ENCODE results near the gene SAXO1. TPM values are rescaled to one million over a fixed set of nuclear protein-coding genes. Genes with fewer than 3 reads are reported as not detected.

SAXO1 gene, protein sequence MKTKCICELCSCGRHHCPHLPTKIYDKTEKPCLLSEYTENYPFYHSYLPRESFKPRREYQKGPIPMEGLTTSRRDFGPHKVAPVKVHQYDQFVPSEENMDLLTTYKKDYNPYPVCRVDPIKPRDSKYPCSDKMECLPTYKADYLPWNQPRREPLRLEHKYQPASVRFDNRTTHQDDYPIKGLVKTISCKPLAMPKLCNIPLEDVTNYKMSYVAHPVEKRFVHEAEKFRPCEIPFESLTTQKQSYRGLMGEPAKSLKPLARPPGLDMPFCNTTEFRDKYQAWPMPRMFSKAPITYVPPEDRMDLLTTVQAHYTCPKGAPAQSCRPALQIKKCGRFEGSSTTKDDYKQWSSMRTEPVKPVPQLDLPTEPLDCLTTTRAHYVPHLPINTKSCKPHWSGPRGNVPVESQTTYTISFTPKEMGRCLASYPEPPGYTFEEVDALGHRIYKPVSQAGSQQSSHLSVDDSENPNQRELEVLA
- total RNA-seq, result under 1 TPM in 1 of 2 experiments, not detected in 1; 0.10 TPM

GRCh38 chr9:19033015-19033414 lies at the start of gene SAXO1:
Gene SAXO1, minus strand, starts transcription at chr9:19033209. Its CDS starts 301 bp downstream, at chr9:19032908.
- H3K9me3 Mint-ChIP-seq (ENCODE audit: insufficient read depth), result no peaks in the 10 kb centered on the region
- DNase-seq (no peak), ATAC-seq (no peak)
- POLR2A ChIA-PET, result no interaction called here
- no peaks in the 10 kb centered on the region for H3K4me1 Mint-ChIP-seq (ENCODE audit: low read depth)
- no peak within 1 kb of the TSS for H3K4me3 Mint-ChIP-seq
- no peaks in the 10 kb centered on the region for H3K27me3 Mint-ChIP-seq (ENCODE audit: low read depth)
- H3K36me3 Mint-ChIP-seq (ENCODE audit: low read depth), result no peaks in the 10 kb centered on the region
- H3K27ac Mint-ChIP-seq, result no peak within 1 kb of the TSS
- CTCF ChIA-PET, result interaction anchor here (1.3 kb wide), 1 partner anchor 778 kb away, joined by 3 read pairs; no protein-coding TSS in a partner anchor

DNA sequence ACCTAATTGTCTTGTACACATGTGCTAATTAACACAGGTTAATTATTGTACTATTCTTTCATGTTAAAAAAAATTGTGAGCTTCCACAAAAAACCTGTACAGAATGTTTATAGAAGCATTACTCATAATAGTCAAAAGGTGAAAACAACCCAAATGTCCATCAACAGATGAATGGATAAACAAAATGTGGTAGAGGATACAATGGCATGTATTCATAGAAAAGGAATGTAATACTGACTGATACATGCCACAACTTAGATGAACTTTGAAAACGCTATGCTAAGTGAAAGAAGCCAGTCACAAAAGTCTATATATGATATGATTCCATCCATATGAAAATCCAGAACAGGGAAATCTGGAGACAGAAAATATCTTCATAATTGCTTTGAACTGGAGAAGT lies 41.8 kb upstream of the SAXO1 start:
- no peak overlapping the region for H3K27ac Mint-ChIP-seq
- peaks cover 64% of the 10 kb centered on the region for H3K36me3 Mint-ChIP-seq (ENCODE audit: low read depth)

GRCh38 chr9:19074229-19074628 lies 41.2 kb upstream of the SAXO1 start:
- POLR2A ChIA-PET, result interaction anchor here (0.9 kb wide), 2 partner anchors 23 to 109 kb away, joined by 3 read pairs; no protein-coding TSS in a partner anchor

More for the DNA sequence above, 41.8 kb upstream of the SAXO1 start:
- POLR2A ChIA-PET, result interaction anchor here (0.6 kb wide), 1 partner anchor 23 kb away, joined by 4 read pairs; no protein-coding TSS in a partner anchor
- CTCF ChIA-PET, result interaction anchor here (1.0 kb wide), 2 partner anchors 26 to 390 kb away, joined by 3 read pairs; no protein-coding TSS in a partner anchor
- H3K27me3 Mint-ChIP-seq (ENCODE audit: low read depth), result no peaks in the 10 kb centered on the region
- DNase-seq (no peak), ATAC-seq (no peak)
- H3K4me1 Mint-ChIP-seq (ENCODE audit: low read depth), result no peaks in the 10 kb centered on the region
- no peak overlapping the region for H3K4me3 Mint-ChIP-seq
- no peaks in the 10 kb centered on the region for H3K9me3 Mint-ChIP-seq (ENCODE audit: insufficient read depth)

DNA sequence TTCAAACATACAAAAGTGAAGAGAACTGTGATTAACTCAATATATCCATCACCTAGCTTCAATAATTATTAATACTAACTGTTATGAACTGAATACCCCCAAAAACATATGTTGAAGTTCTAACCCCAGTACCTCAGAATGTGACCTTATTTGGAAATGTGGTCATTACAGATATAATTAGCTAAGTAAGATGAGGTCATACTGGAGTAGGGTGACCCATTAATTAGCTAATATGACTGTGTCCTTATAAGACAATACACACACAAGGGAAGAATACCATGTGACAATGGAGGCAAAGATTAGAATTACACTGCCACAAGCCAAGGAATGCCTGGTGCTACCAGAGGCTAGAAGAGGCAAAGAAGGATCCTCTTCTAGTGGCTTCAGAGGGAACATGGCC lies 24.0 kb upstream of the SAXO1 start:
- no peaks in the 10 kb centered on the region for H3K27me3 Mint-ChIP-seq (ENCODE audit: low read depth)
- peaks cover 78% of the 10 kb centered on the region for H3K36me3 Mint-ChIP-seq (ENCODE audit: low read depth)
- H3K9me3 Mint-ChIP-seq (ENCODE audit: insufficient read depth), result no peaks in the 10 kb centered on the region
- H3K4me1 Mint-ChIP-seq (ENCODE audit: low read depth), result peaks cover 5% of the 10 kb centered on the region
- H3K4me3 Mint-ChIP-seq, result no peak overlapping the region
- ChIA-PET CTCF (interaction anchor here (1.1 to 1.8 kb wide), 2 partner anchors 29 to 117 kb away, joined by 3 to 9 read pairs; no protein-coding TSS in a partner anchor), POLR2A (interaction anchor here (0.8 kb wide), 1 partner anchor 323 kb away, joined by 3 read pairs; the partner anchor contains the start of gene RPS6)
- DNase-seq, result no peak
- no peak for ATAC-seq
- H3K27ac Mint-ChIP-seq, result no peak overlapping the region

More at GRCh38 chr9:19074229-19074628, 41.2 kb upstream of the SAXO1 start:
- no peak overlapping the region for H3K4me3 Mint-ChIP-seq
- no peak overlapping the region for H3K27ac Mint-ChIP-seq
- CTCF ChIA-PET, result interaction anchor here (1.0 to 1.3 kb wide), 2 partner anchors 12 to 27 kb away, joined by 3 to 5 read pairs; no protein-coding TSS in a partner anchor
- no peaks in the 10 kb centered on the region for H3K4me1 Mint-ChIP-seq (ENCODE audit: low read depth)
- no peak for DNase-seq
- H3K27me3 Mint-ChIP-seq (ENCODE audit: low read depth), result no peaks in the 10 kb centered on the region
- H3K9me3 Mint-ChIP-seq (ENCODE audit: insufficient read depth), result no peaks in the 10 kb centered on the region
- peaks cover 64% of the 10 kb centered on the region for H3K36me3 Mint-ChIP-seq (ENCODE audit: low read depth)
- ATAC-seq, result no peak

GRCh38 chr9:19050637-19051591 lies 17.9 kb upstream of the SAXO1 start:
- CTCF ChIA-PET, result interaction anchor here (1.0 to 2.8 kb wide), 8 partner anchors 35 to 414 kb away, joined by 3 to 18 read pairs (median 6); no protein-coding TSS in a partner anchor
- DNase-seq (no peak), ATAC-seq (no peak)
- POLR2A ChIA-PET, result interaction anchor here (1.0 to 3.2 kb wide), 4 partner anchors 23 to 329 kb away, joined by 3 to 17 read pairs (median 10); partner anchors contain the start of gene RPS6
- peaks cover 30% of the 10 kb centered on the region for H3K4me1 Mint-ChIP-seq (ENCODE audit: low read depth)
- peak overlapping the region; percentile 99 for H3K27ac Mint-ChIP-seq
- peak overlapping the region; percentile 90 for H3K4me3 Mint-ChIP-seq
- no peaks in the 10 kb centered on the region for H3K9me3 Mint-ChIP-seq (ENCODE audit: insufficient read depth)
- no peaks in the 10 kb centered on the region for H3K27me3 Mint-ChIP-seq (ENCODE audit: low read depth)
- H3K36me3 Mint-ChIP-seq (ENCODE audit: low read depth), result peaks cover 43% of the 10 kb centered on the region

GRCh38 chr9:19049917-19050636 lies 17.1 kb upstream of the SAXO1 start:
- no peaks in the 10 kb centered on the region for H3K9me3 Mint-ChIP-seq (ENCODE audit: insufficient read depth)
- peak overlapping the region; percentile 90 for H3K4me3 Mint-ChIP-seq
- H3K27ac Mint-ChIP-seq, result peak overlapping the region; percentile 99
- CTCF ChIA-PET, result interaction anchor here (0.9 to 2.8 kb wide), 9 partner anchors 24 to 415 kb away, joined by 3 to 18 read pairs (median 4); no protein-coding TSS in a partner anchor
- peaks cover 30% of the 10 kb centered on the region for H3K4me1 Mint-ChIP-seq (ENCODE audit: low read depth)
- H3K27me3 Mint-ChIP-seq (ENCODE audit: low read depth), result no peaks in the 10 kb centered on the region
- POLR2A ChIA-PET, result interaction anchor here (1.1 to 3.2 kb wide), 3 partner anchors 24 to 330 kb away, joined by 3 to 17 read pairs (median 17); partner anchors contain the start of gene RPS6
- peak; percentile 2 for ATAC-seq
- H3K36me3 Mint-ChIP-seq (ENCODE audit: low read depth), result peaks cover 38% of the 10 kb centered on the region
- peak; percentile 31 for DNase-seq

DNA sequence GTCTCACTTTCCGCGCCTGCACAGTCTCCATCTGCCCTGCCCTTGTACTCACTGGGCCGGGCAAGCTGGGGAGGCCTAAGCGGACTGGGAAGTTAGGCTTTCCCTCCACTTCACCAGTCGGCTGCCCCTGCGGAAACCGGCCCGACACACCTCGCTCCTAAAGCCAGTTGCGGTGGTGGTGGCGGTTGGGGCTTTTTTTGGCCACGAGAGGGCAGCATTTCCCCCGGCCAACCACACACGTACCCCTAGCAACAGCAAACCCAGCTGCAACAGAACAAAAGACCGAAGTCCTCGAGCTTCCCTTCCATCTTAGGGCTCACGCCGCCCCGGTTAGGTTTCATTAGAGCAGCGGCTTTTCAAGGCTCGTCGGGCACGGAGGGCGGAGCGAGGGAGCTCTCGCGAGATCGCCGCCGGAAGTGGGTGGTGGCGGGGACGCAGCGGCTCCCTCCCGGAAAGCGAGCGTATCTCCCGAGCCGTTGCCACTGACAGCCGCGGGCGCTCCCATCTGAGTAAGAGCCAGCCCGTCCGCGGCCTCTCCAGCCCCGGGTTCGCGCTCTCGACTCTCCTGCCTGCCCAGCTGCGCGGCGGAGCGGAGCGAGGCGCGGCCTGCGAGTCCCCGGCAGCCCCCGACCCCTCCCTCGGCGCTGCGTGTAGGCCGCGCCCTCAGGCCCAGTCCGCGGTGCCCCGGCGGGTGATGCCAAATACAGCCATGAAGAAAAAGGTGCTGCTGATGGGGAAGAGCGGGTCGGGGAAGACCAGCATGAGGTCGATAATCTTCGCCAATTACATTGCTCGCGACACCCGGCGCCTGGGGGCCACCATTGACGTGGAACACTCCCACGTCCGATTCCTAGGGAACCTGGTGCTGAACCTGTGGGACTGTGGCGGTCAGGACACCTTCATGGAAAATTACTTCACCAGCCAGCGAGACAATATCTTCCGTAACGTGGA lies 16.2 kb upstream of the SAXO1 start, which contains the start of gene RRAGA:
RRAGA (plus strand) TSS at position 462 of the 951 bp plus-strand sequence; CDS start at position 695, 233 bp downstream.
- DNase-seq (peak; percentile 95), ATAC-seq (peak; percentile 92)
- CTCF ChIA-PET, result interaction anchor here (0.7 to 2.8 kb wide), 30 partner anchors 12 to 795 kb away, joined by 3 to 20 read pairs (median 4); no protein-coding TSS in a partner anchor
- Mint-ChIP-seq H3K4me3 (peak within 1 kb of the TSS; percentile 90), H3K27me3 (ENCODE audit: low read depth) (no peaks in the 10 kb centered on the region), H3K4me1 (ENCODE audit: low read depth) (peaks cover 30% of the 10 kb centered on the region), H3K27ac (peak within 1 kb of the TSS; percentile 99), H3K36me3 (ENCODE audit: low read depth) (peaks cover 37% of the 10 kb centered on the region), H3K9me3 (ENCODE audit: insufficient read depth) (no peaks in the 10 kb centered on the region)
- POLR2A ChIA-PET, result interaction anchor here (0.6 to 3.2 kb wide), 11 partner anchors 12 to 408 kb away, joined by 3 to 17 read pairs (median 5); partner anchors contain the start of gene RPS6

GRCh38 chr9:19036611-19037010 lies 3.6 kb upstream of the SAXO1 start:
- Mint-ChIP-seq H3K27me3 (ENCODE audit: low read depth) (no peaks in the 10 kb centered on the region), H3K36me3 (ENCODE audit: low read depth) (no peaks in the 10 kb centered on the region), H3K4me3 (no peak overlapping the region), H3K4me1 (ENCODE audit: low read depth) (no peaks in the 10 kb centered on the region), H3K27ac (no peak overlapping the region), H3K9me3 (ENCODE audit: insufficient read depth) (no peaks in the 10 kb centered on the region)
- no peak for DNase-seq
- ATAC-seq, result no peak
- ChIA-PET POLR2A (no interaction called here), CTCF (interaction anchor here (1.6 to 1.8 kb wide), 2 partner anchors 12 to 137 kb away, joined by 4 to 5 read pairs; partner anchors contain the start of gene RRAGA)

DNA sequence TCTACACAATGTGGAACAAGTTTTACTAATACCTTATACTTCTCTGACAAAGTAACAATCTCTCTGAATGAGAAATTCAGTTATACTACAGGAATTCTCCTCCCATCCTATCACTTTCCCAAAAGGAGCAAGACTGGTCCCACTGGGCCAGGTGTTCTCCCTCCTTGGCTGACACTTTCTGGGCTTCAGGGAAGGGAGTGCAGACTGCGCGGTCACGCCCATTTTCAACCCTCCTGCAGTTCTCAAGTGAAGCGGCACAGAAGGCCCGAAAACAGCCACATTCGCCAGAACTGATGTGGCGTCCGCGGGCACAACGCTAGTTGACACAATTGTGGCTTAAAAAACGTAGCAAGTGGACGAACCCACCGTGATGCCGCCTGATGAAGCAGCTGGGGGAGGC lies 603 bp downstream of the SAXO1 start:
- CTCF ChIA-PET, result no interaction called here
- Mint-ChIP-seq H3K9me3 (ENCODE audit: insufficient read depth) (no peaks in the 10 kb centered on the region), H3K27me3 (ENCODE audit: low read depth) (no peaks in the 10 kb centered on the region)

GRCh38 chr9:19030899-19031298 lies 2.1 kb downstream of the SAXO1 start:
- POLR2A ChIA-PET, result no interaction called here
- Mint-ChIP-seq H3K9me3 (ENCODE audit: insufficient read depth) (no peaks in the 10 kb centered on the region), H3K27me3 (ENCODE audit: low read depth) (no peaks in the 10 kb centered on the region), H3K27ac (no peak overlapping the region), H3K4me1 (ENCODE audit: low read depth) (peaks cover 5% of the 10 kb centered on the region), H3K36me3 (ENCODE audit: low read depth) (no peaks in the 10 kb centered on the region), H3K4me3 (no peak overlapping the region)
- CTCF ChIA-PET, result no interaction called here
- DNase-seq (no peak), ATAC-seq (no peak)

More for the DNA sequence above, 603 bp downstream of the SAXO1 start:
- Mint-ChIP-seq H3K36me3 (ENCODE audit: low read depth) (no peaks in the 10 kb centered on the region), H3K27ac (no peak overlapping the region), H3K4me3 (no peak overlapping the region), H3K4me1 (ENCODE audit: low read depth) (no peaks in the 10 kb centered on the region)
- DNase-seq (no peak), ATAC-seq (no peak)
- POLR2A ChIA-PET, result no interaction called here

All from activated CD8-positive, alpha-beta T cell treated with anti-CD3 and anti-CD28 coated beads, Interleukin-2, amount 10 ng/mL, durations not matched to agents 7 days and 5 days (primary cell).